Neutrophil (primary cell): Measurements from ENCODE around the gene DBNDD2.

Experiments
- H3K27ac ChIP-seq: fragments of 200-600 bp; sonication (generic); 2 replicates; pipeline ENCODE4 v1.5.1; 2016; ENCODE audit warnings: mild to moderate bottlenecking, moderate library complexity
- H3K27me3 ChIP-seq: fragments of 200-600 bp; sonication (generic); 2 replicates; pipeline ENCODE4 v1.6.0; 2016; ENCODE audit warnings: mild to moderate bottlenecking
- H3K36me3 ChIP-seq: fragments of 200-600 bp; sonication (generic); 2 replicates; pipeline ENCODE4 v1.5.1; 2017
- H3K4me1 ChIP-seq, 2 experiments: fragments of 200-600 bp in 1 of 2; sonication (generic) in 1 of 2; 1 replicate in 1 of 2; 2 replicates in 1 of 2; pipeline versions ENCODE4 v1.5.1 to v1.6.1; 2013 to 2016; ENCODE audit warnings: low read depth in 1 of 2, low read length in 1 of 2, mild to moderate bottlenecking in 1 of 2, moderate library complexity in 1 of 2; ENCODE audit not compliant: control insufficient read depth in 1 of 2, insufficient read depth in 1 of 2
- H3K4me3 ChIP-seq, 2 experiments: fragments of 200-600 bp in 1 of 2; sonication (generic) in 1 of 2; 1 replicate in 1 of 2; 2 replicates in 1 of 2; pipeline ENCODE4 v1.5.1; 2013 to 2016; ENCODE audit warnings: low read depth in 1 of 2, low read length in 1 of 2, mild to moderate bottlenecking in 1 of 2, moderate library complexity in 1 of 2
- H3K9me3 ChIP-seq: fragments of 200-600 bp; sonication (generic); 2 replicates; pipeline ENCODE4 v1.5.1; 2016
- TF ChIP-seq, protein P1 (sequence below): fragments of 200-600 bp; sonication (generic); IDR thresholded peaks from 2 replicates; pipeline ENCODE4 v1.5.1; 2016; ENCODE audit warnings: antibody characterized with exemption

Gene DBNDD2

GRCh38 chr20:45436732-45437485 lies 28.8 kb downstream of the DBNDD2 start:
- no peak overlapping the region for H3K27ac ChIP-seq
- no peaks in the 10 kb centered on the region for H3K36me3 ChIP-seq
- TF ChIP-seq, protein P1, sequence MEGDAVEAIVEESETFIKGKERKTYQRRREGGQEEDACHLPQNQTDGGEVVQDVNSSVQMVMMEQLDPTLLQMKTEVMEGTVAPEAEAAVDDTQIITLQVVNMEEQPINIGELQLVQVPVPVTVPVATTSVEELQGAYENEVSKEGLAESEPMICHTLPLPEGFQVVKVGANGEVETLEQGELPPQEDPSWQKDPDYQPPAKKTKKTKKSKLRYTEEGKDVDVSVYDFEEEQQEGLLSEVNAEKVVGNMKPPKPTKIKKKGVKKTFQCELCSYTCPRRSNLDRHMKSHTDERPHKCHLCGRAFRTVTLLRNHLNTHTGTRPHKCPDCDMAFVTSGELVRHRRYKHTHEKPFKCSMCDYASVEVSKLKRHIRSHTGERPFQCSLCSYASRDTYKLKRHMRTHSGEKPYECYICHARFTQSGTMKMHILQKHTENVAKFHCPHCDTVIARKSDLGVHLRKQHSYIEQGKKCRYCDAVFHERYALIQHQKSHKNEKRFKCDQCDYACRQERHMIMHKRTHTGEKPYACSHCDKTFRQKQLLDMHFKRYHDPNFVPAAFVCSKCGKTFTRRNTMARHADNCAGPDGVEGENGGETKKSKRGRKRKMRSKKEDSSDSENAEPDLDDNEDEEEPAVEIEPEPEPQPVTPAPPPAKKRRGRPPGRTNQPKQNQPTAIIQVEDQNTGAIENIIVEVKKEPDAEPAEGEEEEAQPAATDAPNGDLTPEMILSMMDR: peak; percentile 96
- H3K4me3 ChIP-seq: peak overlapping the region; percentile 56 to 58
- no peaks in the 10 kb centered on the region for H3K27me3 ChIP-seq
- H3K9me3 ChIP-seq: no peaks in the 10 kb centered on the region
- H3K4me1 ChIP-seq: peaks cover 11 to 22% of the 10 kb centered on the region in 2 experiments

DNA sequence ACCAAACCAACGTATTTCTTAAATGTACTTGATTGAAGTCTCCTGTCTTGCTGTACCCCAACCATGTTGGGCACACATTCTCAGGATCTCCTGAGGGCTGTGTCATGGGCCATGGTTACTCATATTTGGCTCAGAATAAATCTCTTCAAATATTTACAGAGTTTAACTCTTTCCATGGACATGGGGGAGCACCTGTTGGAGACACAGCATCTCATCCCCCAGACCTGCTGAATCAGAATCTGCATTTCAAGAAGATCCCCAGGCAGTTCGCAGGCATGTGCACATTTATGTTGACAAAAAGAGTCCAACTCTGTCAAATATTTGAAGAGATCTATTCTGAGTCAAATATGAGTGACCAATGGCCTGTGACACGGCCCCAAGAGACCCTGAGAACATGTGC lies 32.3 kb downstream of the DBNDD2 start:
- Histone ChIP-seq H3K4me1 (peaks cover 6 to 7% of the 10 kb centered on the region in 2 experiments), H3K36me3 (no peaks in the 10 kb centered on the region), H3K27me3 (peaks cover 12% of the 10 kb centered on the region), H3K9me3 (no peaks in the 10 kb centered on the region), H3K27ac (no peak overlapping the region), H3K4me3 (no peak overlapping the region)
- TF ChIP-seq, protein P1: no peak

GRCh38 chr20:45440891-45441685 lies 33.0 kb downstream of the DBNDD2 start:
- peaks cover 17% of the 10 kb centered on the region for H3K27me3 ChIP-seq
- TF ChIP-seq, protein P1: no peak
- peaks cover 6 to 7% of the 10 kb centered on the region in 2 experiments for H3K4me1 ChIP-seq
- no peak overlapping the region for H3K27ac ChIP-seq
- no peak overlapping the region for H3K4me3 ChIP-seq
- H3K36me3 ChIP-seq: no peaks in the 10 kb centered on the region
- H3K9me3 ChIP-seq: no peaks in the 10 kb centered on the region

DNA sequence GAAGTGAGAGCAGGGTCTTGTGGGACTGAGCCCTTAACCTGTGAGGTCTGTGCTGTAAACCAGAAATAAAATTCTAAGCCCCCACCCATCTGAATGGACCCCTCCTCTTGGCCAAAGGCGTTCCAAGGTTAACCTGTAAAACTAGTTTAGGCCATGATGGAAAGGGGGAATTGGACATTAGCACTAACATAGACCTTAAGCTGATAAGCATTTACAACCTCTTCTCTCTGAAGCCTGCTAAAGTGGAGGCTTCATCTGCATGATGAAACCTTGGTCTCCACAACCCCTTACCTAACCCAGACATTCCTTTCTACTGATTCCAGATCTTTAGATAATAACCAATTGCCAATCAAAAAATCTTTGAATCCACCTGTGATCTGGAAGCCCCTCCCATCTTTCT lies 33.7 kb downstream of the DBNDD2 start:
- Histone ChIP-seq H3K4me1 (peaks cover 1 to 4% of the 10 kb centered on the region in 2 experiments), H3K4me3 (no peak overlapping the region), H3K27ac (no peak overlapping the region), H3K36me3 (no peaks in the 10 kb centered on the region), H3K9me3 (no peaks in the 10 kb centered on the region), H3K27me3 (peaks cover 20% of the 10 kb centered on the region)
- TF ChIP-seq, protein P1: no peak

DNA sequence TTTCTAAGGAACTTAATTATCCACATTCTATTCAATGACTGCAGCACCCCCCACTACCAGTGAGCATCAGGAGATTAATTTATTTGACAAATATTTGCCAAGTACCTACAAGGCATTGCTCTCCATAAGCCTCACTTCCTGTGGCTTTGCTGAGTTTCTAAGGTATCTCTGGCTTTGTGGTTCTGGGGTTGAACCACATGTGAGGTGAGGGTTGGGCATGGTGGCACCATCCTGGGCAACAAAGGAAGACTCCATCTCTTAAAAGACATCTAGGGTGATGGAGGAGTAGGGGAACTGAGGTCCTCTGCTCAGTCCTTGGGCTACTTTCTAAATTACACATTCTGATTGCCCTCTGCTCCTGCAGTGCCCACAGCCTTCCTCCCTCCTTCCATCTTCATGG lies 36.0 kb downstream of the DBNDD2 start:
- TF ChIP-seq, protein P1: no peak
- Histone ChIP-seq H3K27ac (no peak overlapping the region), H3K4me3 (no peak overlapping the region), H3K4me1 (no peaks in the 10 kb centered on the region), H3K36me3 (no peaks in the 10 kb centered on the region), H3K9me3 (no peaks in the 10 kb centered on the region), H3K27me3 (peaks cover 20% of the 10 kb centered on the region)
